ENCODE results near the gene ATP2C1. TPM values are rescaled to one million over a fixed set of nuclear protein-coding genes. Genes with fewer than 3 reads are reported as not detected.
A peak's percentile ranks its signal among the peaks of the same experiment; 100 is the strongest.

ATP2C1 gene
- total RNA-seq, 2 donors from 2014 or later, result 100 to 109 TPM

- ATAC-seq (peak; percentile 63 to 76), DNase-seq (ENCODE audit: low spot score) (no peak)
- H3K9me3 Mint-ChIP-seq, result no peaks in the 10 kb centered on the region
- no peaks in the 10 kb centered on the region for H3K27me3 Mint-ChIP-seq
- peaks cover 8% of the 10 kb centered on the region for H3K36me3 Mint-ChIP-seq
- peak overlapping the region; percentile 8 for H3K4me3 Mint-ChIP-seq
- H3K27ac Mint-ChIP-seq, result peak overlapping the region; percentile 7 to 82
- H3K4me1 Mint-ChIP-seq (ENCODE audit: low read depth in 2 of 2), result peaks cover 19 to 20% of the 10 kb centered on the region in 2 donors
These were observed 40.7 kb downstream of the ATP2C1 start for GRCh38 chr3:130934442-130935089.

- DNase-seq (ENCODE audit: low spot score), result no peak
- peak overlapping the region; percentile 51 for H3K4me3 Mint-ChIP-seq
- H3K36me3 Mint-ChIP-seq, result peaks cover 8% of the 10 kb centered on the region
- no peaks in the 10 kb centered on the region for H3K9me3 Mint-ChIP-seq
- H3K27me3 Mint-ChIP-seq, result no peaks in the 10 kb centered on the region
- H3K4me1 Mint-ChIP-seq (ENCODE audit: low read depth in 2 of 2), result peaks cover 13 to 18% of the 10 kb centered on the region in 2 donors
- peak; percentile 73 to 88 for ATAC-seq
- peak overlapping the region; percentile 78 to 94 for H3K27ac Mint-ChIP-seq
These were observed 42.0 kb downstream of the ATP2C1 start for GRCh38 chr3:130935761-130936492.

- peak overlapping the region in 1 of 2 donors; percentile 40 for H3K27ac Mint-ChIP-seq
- no peak for ATAC-seq
These were observed 45.9 kb downstream of the ATP2C1 start for GRCh38 chr3:130939753-130940152.

GRCh38 chr3:130941793-130942192 lies 47.9 kb downstream of the ATP2C1 start:
- Mint-ChIP-seq H3K9me3 (no peaks in the 10 kb centered on the region), H3K36me3 (peaks cover 29% of the 10 kb centered on the region), H3K4me3 (no peak overlapping the region)

More at GRCh38 chr3:130939753-130940152, 45.9 kb downstream of the ATP2C1 start:
- Mint-ChIP-seq H3K36me3 (peaks cover 23% of the 10 kb centered on the region), H3K27me3 (no peaks in the 10 kb centered on the region), H3K4me3 (no peak overlapping the region), H3K9me3 (no peaks in the 10 kb centered on the region), H3K4me1 (ENCODE audit: low read depth in 2 of 2) (peaks cover 5 to 11% of the 10 kb centered on the region in 2 donors)
- no peak for DNase-seq (ENCODE audit: low spot score)

GRCh38 chr3:130946882-130947281 lies 53.0 kb downstream of the ATP2C1 start:
- Mint-ChIP-seq H3K36me3 (peaks cover 36% of the 10 kb centered on the region), H3K4me3 (no peak overlapping the region), H3K9me3 (no peaks in the 10 kb centered on the region), H3K27me3 (no peaks in the 10 kb centered on the region), H3K27ac (no peak overlapping the region), H3K4me1 (ENCODE audit: low read depth in 2 of 2) (peaks cover 14 to 27% of the 10 kb centered on the region in 2 donors)
- DNase-seq (ENCODE audit: low spot score) (no peak), ATAC-seq (peak in 1 of 2 donors; percentile 44)

More at GRCh38 chr3:130941793-130942192, 47.9 kb downstream of the ATP2C1 start:
- peaks cover 0 to 11% of the 10 kb centered on the region in 2 donors for H3K4me1 Mint-ChIP-seq (ENCODE audit: low read depth in 2 of 2)
- no peak overlapping the region for H3K27ac Mint-ChIP-seq
- DNase-seq (ENCODE audit: low spot score), result no peak
- ATAC-seq, result no peak
- no peaks in the 10 kb centered on the region for H3K27me3 Mint-ChIP-seq

GRCh38 chr3:130948001-130948773 lies 54.3 kb downstream of the ATP2C1 start:
- Mint-ChIP-seq H3K4me3 (no peak overlapping the region), H3K4me1 (ENCODE audit: low read depth in 2 of 2) (peaks cover 14 to 27% of the 10 kb centered on the region in 2 donors), H3K36me3 (peaks cover 33% of the 10 kb centered on the region), H3K9me3 (no peaks in the 10 kb centered on the region), H3K27me3 (no peaks in the 10 kb centered on the region), H3K27ac (peak overlapping the region in 1 of 2 donors; percentile 13)
- DNase-seq (ENCODE audit: low spot score), result no peak
- no peak for ATAC-seq

GRCh38 chr3:130948929-130949328 lies 55.0 kb downstream of the ATP2C1 start:
- DNase-seq (ENCODE audit: low spot score) (no peak), ATAC-seq (peak in 1 of 2 donors; percentile 54)
- Mint-ChIP-seq H3K27me3 (no peaks in the 10 kb centered on the region), H3K4me3 (peak overlapping the region; percentile 32), H3K36me3 (peaks cover 34% of the 10 kb centered on the region), H3K9me3 (no peaks in the 10 kb centered on the region), H3K27ac (peak overlapping the region; percentile 13 to 40), H3K4me1 (ENCODE audit: low read depth in 2 of 2) (peaks cover 14 to 27% of the 10 kb centered on the region in 2 donors)

- no peak for ATAC-seq
- peaks cover 14 to 27% of the 10 kb centered on the region in 2 donors for H3K4me1 Mint-ChIP-seq (ENCODE audit: low read depth in 2 of 2)
- DNase-seq (ENCODE audit: low spot score), result no peak
- H3K27ac Mint-ChIP-seq, result peak overlapping the region; percentile 13 to 18
- H3K9me3 Mint-ChIP-seq, result no peaks in the 10 kb centered on the region
- peaks cover 37% of the 10 kb centered on the region for H3K36me3 Mint-ChIP-seq
- H3K4me3 Mint-ChIP-seq, result peak overlapping the region; percentile 32
- no peaks in the 10 kb centered on the region for H3K27me3 Mint-ChIP-seq
These were observed 56.2 kb downstream of the ATP2C1 start for GRCh38 chr3:130950124-130950523.

- no peak for DNase-seq (ENCODE audit: low spot score)
- Mint-ChIP-seq H3K27ac (peak overlapping the region; percentile 13 to 18), H3K4me3 (peak overlapping the region; percentile 32), H3K9me3 (no peaks in the 10 kb centered on the region), H3K27me3 (no peaks in the 10 kb centered on the region), H3K4me1 (ENCODE audit: low read depth in 2 of 2) (peaks cover 14 to 27% of the 10 kb centered on the region in 2 donors), H3K36me3 (peaks cover 34% of the 10 kb centered on the region)
- ATAC-seq, result no peak
These were observed 56.8 kb downstream of the ATP2C1 start for GRCh38 chr3:130950641-130951040.

- Mint-ChIP-seq H3K9me3 (no peaks in the 10 kb centered on the region), H3K4me3 (no peak overlapping the region), H3K27ac (no peak overlapping the region), H3K4me1 (ENCODE audit: low read depth in 2 of 2) (peaks cover 0 to 1% of the 10 kb centered on the region in 2 donors), H3K27me3 (no peaks in the 10 kb centered on the region), H3K36me3 (peaks cover 23% of the 10 kb centered on the region)
- no peak for DNase-seq (ENCODE audit: low spot score)
- no peak for ATAC-seq
These were observed 61.6 kb downstream of the ATP2C1 start for GRCh38 chr3:130955481-130955880.

GRCh38 chr3:130956281-130956680 lies 62.4 kb downstream of the ATP2C1 start:
- peaks cover 27% of the 10 kb centered on the region for H3K36me3 Mint-ChIP-seq
- H3K27ac Mint-ChIP-seq, result no peak overlapping the region
- H3K4me3 Mint-ChIP-seq, result no peak overlapping the region
- ATAC-seq, result no peak
- H3K4me1 Mint-ChIP-seq (ENCODE audit: low read depth in 2 of 2), result no peaks in the 10 kb centered on the region
- H3K9me3 Mint-ChIP-seq, result no peaks in the 10 kb centered on the region
- DNase-seq (ENCODE audit: low spot score), result no peak
- no peaks in the 10 kb centered on the region for H3K27me3 Mint-ChIP-seq

GRCh38 chr3:130956721-130957120 lies 62.8 kb downstream of the ATP2C1 start:
- DNase-seq (ENCODE audit: low spot score), result no peak
- no peak overlapping the region for H3K4me3 Mint-ChIP-seq
- peaks cover 27% of the 10 kb centered on the region for H3K36me3 Mint-ChIP-seq

GRCh38 chr3:130960139-130960795 lies 66.4 kb downstream of the ATP2C1 start:
- DNase-seq (ENCODE audit: low spot score) (no peak), ATAC-seq (no peak)
- peaks cover 24% of the 10 kb centered on the region for H3K36me3 Mint-ChIP-seq
- peaks cover 0 to 3% of the 10 kb centered on the region in 2 donors for H3K4me1 Mint-ChIP-seq (ENCODE audit: low read depth in 2 of 2)
- no peaks in the 10 kb centered on the region for H3K27me3 Mint-ChIP-seq
- no peak overlapping the region for H3K4me3 Mint-ChIP-seq
- H3K27ac Mint-ChIP-seq, result no peak overlapping the region
- no peaks in the 10 kb centered on the region for H3K9me3 Mint-ChIP-seq

More at GRCh38 chr3:130956721-130957120, 62.8 kb downstream of the ATP2C1 start:
- Mint-ChIP-seq H3K9me3 (no peaks in the 10 kb centered on the region), H3K27me3 (no peaks in the 10 kb centered on the region), H3K27ac (no peak overlapping the region), H3K4me1 (ENCODE audit: low read depth in 2 of 2) (no peaks in the 10 kb centered on the region)
- ATAC-seq, result no peak

Data from natural killer cell treated with Interleukin-12 subunit alpha and Interleukin-12 subunit beta and Interleukin-15 and Interleukin-18, amount 100 ng/mL, for 72 hours (primary cell).